Left lung (tissue), 10 donors: Measurements from ENCODE around the gene VRK2. TPM values are rescaled to one million over a fixed set of nuclear protein-coding genes. Genes with fewer than 3 reads are reported as not detected.

Source experiments
- ATAC-seq: fragments of 200-7000 bp; cut with Tn5 transposase; one replicate; pipeline ENCODE4 v1.9.1; 2020; ENCODE audit warnings: moderate library complexity
- DNase-seq, 4 donors: peaks; one replicate each; pipeline ENCODE4 v3.0.0-alpha.2; 2013 to 2020
- H3K27ac ChIP-seq, 2 donors: fragments of 200-600 bp; sonication (generic) in 1 of 2; one replicate each; pipeline versions ENCODE4 v1.5.0 to v1.8.0; 2020 to 2021
- H3K27me3 ChIP-seq, 2 donors: fragments of 200-600 bp; sonication (generic) in 1 of 2; one replicate each; pipeline versions ENCODE4 v1.5.0 to v1.8.0; 2020 to 2021
- H3K36me3 ChIP-seq, 2 donors: fragments of 200-600 bp; sonication (generic) in 1 of 2; one replicate each; pipeline versions ENCODE4 v1.5.0 to v1.8.0; 2020 to 2021
- H3K4me1 ChIP-seq, 2 donors: fragments of 200-600 bp; one replicate each; pipeline ENCODE4 v1.8.0; 2021
- H3K4me3 ChIP-seq, 2 donors: fragments of 200-600 bp; sonication (generic) in 1 of 2; one replicate each; pipeline versions ENCODE4 v1.5.0 to v1.8.0; 2020 to 2021; ENCODE audit warnings: mild to moderate bottlenecking in 1 of 2
- H3K9me3 ChIP-seq, 2 donors: fragments of 200-600 bp; sonication (generic) in 1 of 2; one replicate each; pipeline versions ENCODE4 v1.5.0 to v1.8.0; 2020 to 2021
- intact Hi-C, 2 donors: fragments of 100-400 bp; cut with DNase I; formaldehyde crosslinking; loops; one replicate each; pipeline versions ENCODE4 v1.11.2 to v1.14.2; 2022
- polyA plus RNA-seq, 6 donors: library from polyadenylated mRNA; unstranded; fragments of 120-200 nt; gene quantifications; one replicate each; pipeline ENCODE4 v1.2.1, GENCODE V29; 2013; ENCODE audit not compliant: insufficient read length in 6 of 6
- total RNA-seq, 2 donors: library from RNA; stranded (reverse); fragmentation: NEBNext Ultra II Directional; extraction: Animal tissue kit (Norgen Biotek cat#: 25700); gene quantifications; one replicate each; pipeline ENCODE4 v1.2.1, GENCODE V29; 2021
- TF ChIP-seq, protein P1 (sequence below), 2 donors: fragments of 200-600 bp; sonication (generic) in 1 of 2; IDR thresholded peaks; one replicate each; pipeline versions ENCODE4 v1.5.0 to v1.8.0; 2021; ENCODE audit warnings: antibody characterized with exemption in 2 of 2
- donor health status: DM: no; HTN: yes; CAD: no.
- donor health status: DM: no; HTN: no; CAD: no.

The VRK2 gene
- total and polyA plus RNA-seq, 8 donors = 18.2 to 28.0 (median 24.1) TPM

DNA sequence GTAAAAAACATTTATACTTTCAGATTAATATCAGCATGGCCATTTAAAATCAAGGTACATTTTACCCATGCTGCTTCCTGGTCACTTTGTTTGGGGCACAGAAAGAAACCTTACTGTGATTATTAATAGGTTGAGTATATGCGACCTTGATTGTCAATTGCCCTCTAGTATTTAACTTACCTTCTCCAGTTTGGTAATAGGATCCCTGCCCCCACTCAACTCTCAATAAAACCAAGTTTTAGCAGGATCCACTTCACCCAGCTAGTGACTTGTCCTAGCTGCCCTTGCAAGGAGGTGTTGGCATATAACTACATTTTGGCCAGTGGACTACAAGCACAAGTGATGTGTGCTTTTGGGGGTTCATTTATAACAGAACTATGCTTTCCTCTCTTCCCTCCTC is 160.2 kb downstream of the VRK2 start:
- intact Hi-C loops = no loop called here
- Histone ChIP-seq H3K4me1 (no peaks in the 10 kb centered on the region), H3K27ac (no peak overlapping the region), H3K4me3 (no peak overlapping the region), H3K36me3 (peaks cover 0 to 15% of the 10 kb centered on the region in 2 donors), H3K9me3 (peaks cover 0 to 15% of the 10 kb centered on the region in 2 donors), H3K27me3 (no peaks in the 10 kb centered on the region)
- TF ChIP-seq, protein P1, sequence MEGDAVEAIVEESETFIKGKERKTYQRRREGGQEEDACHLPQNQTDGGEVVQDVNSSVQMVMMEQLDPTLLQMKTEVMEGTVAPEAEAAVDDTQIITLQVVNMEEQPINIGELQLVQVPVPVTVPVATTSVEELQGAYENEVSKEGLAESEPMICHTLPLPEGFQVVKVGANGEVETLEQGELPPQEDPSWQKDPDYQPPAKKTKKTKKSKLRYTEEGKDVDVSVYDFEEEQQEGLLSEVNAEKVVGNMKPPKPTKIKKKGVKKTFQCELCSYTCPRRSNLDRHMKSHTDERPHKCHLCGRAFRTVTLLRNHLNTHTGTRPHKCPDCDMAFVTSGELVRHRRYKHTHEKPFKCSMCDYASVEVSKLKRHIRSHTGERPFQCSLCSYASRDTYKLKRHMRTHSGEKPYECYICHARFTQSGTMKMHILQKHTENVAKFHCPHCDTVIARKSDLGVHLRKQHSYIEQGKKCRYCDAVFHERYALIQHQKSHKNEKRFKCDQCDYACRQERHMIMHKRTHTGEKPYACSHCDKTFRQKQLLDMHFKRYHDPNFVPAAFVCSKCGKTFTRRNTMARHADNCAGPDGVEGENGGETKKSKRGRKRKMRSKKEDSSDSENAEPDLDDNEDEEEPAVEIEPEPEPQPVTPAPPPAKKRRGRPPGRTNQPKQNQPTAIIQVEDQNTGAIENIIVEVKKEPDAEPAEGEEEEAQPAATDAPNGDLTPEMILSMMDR (IDR thresholded peaks at IDR 0.05) = no peak
- no peak for ATAC-seq
- no peak for DNase-seq

DNA sequence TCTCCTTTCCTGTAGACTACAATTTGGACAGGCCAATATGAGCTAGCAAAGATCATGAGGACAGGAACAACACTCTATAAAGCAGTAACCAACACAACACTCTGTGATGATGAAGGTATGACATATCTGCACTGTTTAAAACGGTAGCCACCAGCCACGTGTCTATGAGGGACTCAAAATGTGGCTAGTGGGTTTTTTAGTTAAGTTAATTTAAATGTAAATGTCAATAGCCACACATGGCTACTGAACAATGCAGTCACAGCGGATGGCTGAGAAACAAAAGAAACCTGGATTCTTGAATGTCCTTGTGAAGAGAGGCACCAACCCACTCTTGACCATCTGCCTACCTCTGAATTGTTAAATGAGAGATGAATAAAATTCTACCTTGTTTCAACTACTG is 160.6 kb downstream of the VRK2 start:
- Histone ChIP-seq H3K36me3 (peaks cover 0 to 19% of the 10 kb centered on the region in 2 donors), H3K27me3 (no peaks in the 10 kb centered on the region), H3K27ac (no peak overlapping the region), H3K9me3 (peaks cover 0 to 18% of the 10 kb centered on the region in 2 donors), H3K4me1 (no peaks in the 10 kb centered on the region), H3K4me3 (no peak overlapping the region)
- DNase-seq (no peak), ATAC-seq (no peak)
- TF ChIP-seq, protein P1 (IDR thresholded peaks at IDR 0.05) = no peak
- intact Hi-C loops = no loop called here

Other genes with a start within 250 kb of the VRK2 start
- gene FANCL, start 194.5 kb downstream of the VRK2 start, total RNA-seq = 10 to 100 TPM; 18.0 to 19.6 TPM
- 100 to 1,000 TPM in 2 of 6 donors, 10 to 100 TPM in 4; 80.4 to 111 (median 95.3) TPM for gene FANCL, start 194.5 kb downstream of the VRK2 start, polyA plus RNA-seq